Transverse colon (tissue), 3 donors: ENCODE results near the gene DPH1.

Source experiments
- POLR2A ChIP-seq: fragments of 450-650 bp; IDR thresholded peaks from one replicate; pipeline ENCODE4 v1.6.1; 2016; ENCODE audit warnings: antibody characterized with exemption, mild to moderate bottlenecking, moderate library complexity
- TF ChIP-seq, protein P1 (sequence below), 5 experiments: fragments of 200-600 bp in 3 of 5; fragments of 450-650 bp in 2 of 5; sonication (generic) in 3 of 5; IDR thresholded peaks; 1 replicate in 2 of 5; 2 replicates in 3 of 5; pipeline ENCODE4 v1.5.1; 2016 to 2017; ENCODE audit warnings: antibody characterized with exemption in 5 of 5, inconsistent platforms in 3 of 5, mild to moderate bottlenecking in 2 of 5, moderate library complexity in 1 of 5

GRCh38 chr17:2029911-2030778 is at the start of gene DPH1:
- TF ChIP-seq, protein P1, sequence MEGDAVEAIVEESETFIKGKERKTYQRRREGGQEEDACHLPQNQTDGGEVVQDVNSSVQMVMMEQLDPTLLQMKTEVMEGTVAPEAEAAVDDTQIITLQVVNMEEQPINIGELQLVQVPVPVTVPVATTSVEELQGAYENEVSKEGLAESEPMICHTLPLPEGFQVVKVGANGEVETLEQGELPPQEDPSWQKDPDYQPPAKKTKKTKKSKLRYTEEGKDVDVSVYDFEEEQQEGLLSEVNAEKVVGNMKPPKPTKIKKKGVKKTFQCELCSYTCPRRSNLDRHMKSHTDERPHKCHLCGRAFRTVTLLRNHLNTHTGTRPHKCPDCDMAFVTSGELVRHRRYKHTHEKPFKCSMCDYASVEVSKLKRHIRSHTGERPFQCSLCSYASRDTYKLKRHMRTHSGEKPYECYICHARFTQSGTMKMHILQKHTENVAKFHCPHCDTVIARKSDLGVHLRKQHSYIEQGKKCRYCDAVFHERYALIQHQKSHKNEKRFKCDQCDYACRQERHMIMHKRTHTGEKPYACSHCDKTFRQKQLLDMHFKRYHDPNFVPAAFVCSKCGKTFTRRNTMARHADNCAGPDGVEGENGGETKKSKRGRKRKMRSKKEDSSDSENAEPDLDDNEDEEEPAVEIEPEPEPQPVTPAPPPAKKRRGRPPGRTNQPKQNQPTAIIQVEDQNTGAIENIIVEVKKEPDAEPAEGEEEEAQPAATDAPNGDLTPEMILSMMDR (IDR thresholded peaks at IDR 0.05) = no peak
- TF ChIP-seq POLR2A = no peak
